Osteoblast (primary cell): Measurements from ENCODE around the gene UBE2D2. TPM values are rescaled to one million over a fixed set of nuclear protein-coding genes. Genes with fewer than 3 reads are reported as not detected.

ENCODE experiments used
- DNase-seq: peaks from one replicate; pipeline ENCODE4 v3.0.0; 2011; ENCODE audit warnings: low spot score, mixed read lengths; ENCODE audit not compliant: insufficient read length; ENCODE audit errors: missing footprints
- H2AFZ ChIP-seq: 2 replicates; pipeline ENCODE4 v1.6.0; 2011; ENCODE audit warnings: mild to moderate bottlenecking, low read length
- H3K27ac ChIP-seq: 2 replicates; pipeline ENCODE4 v1.5.1; 2011; ENCODE audit warnings: mild to moderate bottlenecking, low read depth, low read length, moderate library complexity
- H3K27me3 ChIP-seq: 2 replicates; pipeline ENCODE4 v1.6.0; 2012; ENCODE audit warnings: mild to moderate bottlenecking, control low read depth, inconsistent platforms, low read length, moderate library complexity; ENCODE audit not compliant: insufficient read depth
- H3K36me3 ChIP-seq: 2 replicates; pipeline ENCODE4 v1.5.1; 2011; ENCODE audit warnings: mild to moderate bottlenecking, low read length, control low read depth, moderate library complexity; ENCODE audit not compliant: insufficient read depth
- H3K4me1 ChIP-seq: 2 replicates; pipeline ENCODE4 v1.5.1; 2011; ENCODE audit warnings: mild to moderate bottlenecking, low read length, control low read depth, moderate library complexity; ENCODE audit not compliant: insufficient read depth
- H3K4me2 ChIP-seq: 2 replicates; pipeline ENCODE4 v1.6.0; 2011; ENCODE audit warnings: mild to moderate bottlenecking, low read length; ENCODE audit not compliant: insufficient read depth
- H3K4me3 ChIP-seq: fragments of 200-600 bp; sonication (generic); 3 replicates; pipeline ENCODE4 v1.5.1; 2012; ENCODE audit warnings: mild to moderate bottlenecking, low read length, inconsistent platforms; ENCODE audit not compliant: insufficient read depth
- H3K79me2 ChIP-seq: 2 replicates; pipeline ENCODE4 v1.6.0; 2012; ENCODE audit warnings: mild to moderate bottlenecking, low read length, control low read depth, inconsistent platforms; ENCODE audit not compliant: insufficient read depth
- H3K9me3 ChIP-seq: 2 replicates; pipeline ENCODE4 v1.5.1; 2011; ENCODE audit warnings: low read depth, low read length, control low read depth
- H4K20me1 ChIP-seq: 2 replicates; pipeline ENCODE4 v1.6.0; 2012; ENCODE audit warnings: mild to moderate bottlenecking, low read length, control low read depth; ENCODE audit not compliant: insufficient read depth
- total RNA-seq: library from RNA; depleted of rRNA; stranded (reverse); fragments of >200 nt; gene quantifications from 2 replicates; pipeline ENCODE4 v1.2.3, GENCODE V29; 2012
- TF ChIP-seq, protein P1 (sequence below): IDR thresholded peaks from 2 replicates; pipeline ENCODE4 v1.5.1; 2011; ENCODE audit warnings: mild to moderate bottlenecking, low read depth, low read length, moderate library complexity; ENCODE audit errors: extremely low read depth

Gene UBE2D2
- total RNA-seq, 1 donor, result 52.8 TPM

- Histone ChIP-seq H2AFZ (peak within 1 kb of the TSS; percentile 6), H3K27ac (peak within 1 kb of the TSS; percentile 71)
These were observed 87.3 kb downstream of the UBE2D2 start, which contains the start of gene CXXC5 for GRCh38 chr5:139648205-139649081. Gene CXXC5, plus strand, starts transcription at chr5:139648349. Its CDS starts 32,175 bp downstream, at chr5:139680524.

DNA sequence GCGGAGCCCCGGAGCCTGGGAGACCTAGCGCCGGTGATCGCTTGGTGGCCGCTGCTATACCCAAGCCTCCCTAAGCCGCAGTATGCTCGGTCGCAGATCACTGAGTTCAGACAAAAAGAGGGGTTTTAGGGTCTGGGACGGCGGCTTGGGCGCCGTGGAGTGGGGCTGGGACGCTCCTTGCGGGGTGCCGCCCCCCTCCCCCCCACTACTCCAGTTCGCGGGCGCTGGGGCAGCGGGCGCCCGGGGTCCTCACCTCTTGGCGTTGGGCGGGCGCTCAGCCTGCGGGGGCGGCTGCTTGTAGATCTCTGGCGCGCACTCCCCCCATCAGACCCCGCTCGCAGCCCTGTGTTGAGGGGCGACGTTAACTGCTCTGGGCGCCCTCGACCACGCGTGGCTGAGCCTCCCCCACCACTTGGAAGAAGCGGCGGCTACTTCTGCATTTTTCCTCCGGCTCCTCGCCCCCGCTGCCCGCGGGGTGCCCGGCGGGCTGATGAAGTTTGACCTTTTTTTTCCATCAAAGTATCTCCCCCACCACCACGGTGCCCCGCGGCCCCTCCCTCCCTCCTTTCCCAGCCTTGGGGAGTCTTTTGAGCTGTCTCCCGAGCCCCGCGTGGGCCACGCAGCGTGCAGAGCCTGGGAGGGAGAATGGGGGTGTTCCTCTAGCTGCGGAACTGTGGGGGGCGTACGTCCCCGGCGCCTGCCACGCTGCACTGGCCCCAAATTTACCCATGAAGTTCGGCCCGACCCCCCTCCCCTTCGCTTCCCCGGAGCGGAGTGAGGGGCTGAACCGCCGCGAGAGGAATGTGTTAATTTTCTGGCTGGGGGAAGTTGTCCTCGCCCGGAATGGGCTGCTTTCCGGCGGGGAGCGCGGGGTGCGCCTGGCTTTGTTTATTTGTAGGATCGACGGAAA lies 88.2 kb downstream of the UBE2D2 start:
- no peak overlapping the region for H2AFZ ChIP-seq
- H3K27ac ChIP-seq, result peak overlapping the region; percentile 71
- H4K20me1 ChIP-seq, result peaks cover 34% of the 10 kb centered on the region
- peaks cover 2% of the 10 kb centered on the region for H3K36me3 ChIP-seq
- peaks cover 39% of the 10 kb centered on the region for H3K4me1 ChIP-seq
- peaks cover 69% of the 10 kb centered on the region for H3K79me2 ChIP-seq
- peak overlapping the region; percentile 93 for H3K4me2 ChIP-seq
- no peaks in the 10 kb centered on the region for H3K9me3 ChIP-seq
- TF ChIP-seq, protein P1, sequence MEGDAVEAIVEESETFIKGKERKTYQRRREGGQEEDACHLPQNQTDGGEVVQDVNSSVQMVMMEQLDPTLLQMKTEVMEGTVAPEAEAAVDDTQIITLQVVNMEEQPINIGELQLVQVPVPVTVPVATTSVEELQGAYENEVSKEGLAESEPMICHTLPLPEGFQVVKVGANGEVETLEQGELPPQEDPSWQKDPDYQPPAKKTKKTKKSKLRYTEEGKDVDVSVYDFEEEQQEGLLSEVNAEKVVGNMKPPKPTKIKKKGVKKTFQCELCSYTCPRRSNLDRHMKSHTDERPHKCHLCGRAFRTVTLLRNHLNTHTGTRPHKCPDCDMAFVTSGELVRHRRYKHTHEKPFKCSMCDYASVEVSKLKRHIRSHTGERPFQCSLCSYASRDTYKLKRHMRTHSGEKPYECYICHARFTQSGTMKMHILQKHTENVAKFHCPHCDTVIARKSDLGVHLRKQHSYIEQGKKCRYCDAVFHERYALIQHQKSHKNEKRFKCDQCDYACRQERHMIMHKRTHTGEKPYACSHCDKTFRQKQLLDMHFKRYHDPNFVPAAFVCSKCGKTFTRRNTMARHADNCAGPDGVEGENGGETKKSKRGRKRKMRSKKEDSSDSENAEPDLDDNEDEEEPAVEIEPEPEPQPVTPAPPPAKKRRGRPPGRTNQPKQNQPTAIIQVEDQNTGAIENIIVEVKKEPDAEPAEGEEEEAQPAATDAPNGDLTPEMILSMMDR, result no peak
- DNase-seq, result peak; percentile 87
- H3K4me3 ChIP-seq, result peak overlapping the region; percentile 93
- H3K27me3 ChIP-seq, result no peaks in the 10 kb centered on the region

More at GRCh38 chr5:139648205-139649081, 87.3 kb downstream of the UBE2D2 start, which contains the start of gene CXXC5:
- Histone ChIP-seq H3K9me3 (no peaks in the 10 kb centered on the region), H3K4me3 (peak within 1 kb of the TSS; percentile 93), H3K79me2 (peaks cover 60% of the 10 kb centered on the region), H3K36me3 (no peaks in the 10 kb centered on the region), H3K27me3 (no peaks in the 10 kb centered on the region), H4K20me1 (peaks cover 25% of the 10 kb centered on the region), H3K4me2 (peak within 1 kb of the TSS; percentile 93), H3K4me1 (peaks cover 30% of the 10 kb centered on the region)
- DNase-seq, result peak; percentile 98
- TF ChIP-seq, protein P1, result no peak

- Histone ChIP-seq H3K27me3 (no peaks in the 10 kb centered on the region), H3K36me3 (peaks cover 5% of the 10 kb centered on the region), H3K79me2 (peaks cover 77% of the 10 kb centered on the region), H3K9me3 (no peaks in the 10 kb centered on the region), H3K4me3 (peak overlapping the region; percentile 93), H3K4me1 (peaks cover 47% of the 10 kb centered on the region), H2AFZ (no peak overlapping the region), H4K20me1 (peaks cover 34% of the 10 kb centered on the region), H3K27ac (peak overlapping the region; percentile 71), H3K4me2 (peak overlapping the region; percentile 93)
- TF ChIP-seq, protein P1, result no peak
- peak; percentile 91 for DNase-seq
These were observed 89.0 kb downstream of the UBE2D2 start for GRCh38 chr5:139650031-139650688.
